SU-DHL-6 (cell line): ENCODE data around the gene TOMT.

ENCODE experiments used
- H2AFZ ChIP-seq: fragments of 200-600 bp; sonication (generic); 2 replicates; pipeline ENCODE4 v1.6.1; 2014; ENCODE audit warnings: low read depth, mild to moderate bottlenecking, moderate library complexity, mixed read lengths, antibody characterized with exemption, low read length; ENCODE audit not compliant: severe bottlenecking
- H3F3A ChIP-seq: fragments of 200-600 bp; shearing (Covaris generic); 2 replicates; pipeline ENCODE4 v1.6.0; 2016; ENCODE audit warnings: antibody characterized with exemption, mild to moderate bottlenecking; ENCODE audit not compliant: insufficient read depth
- H3K27ac ChIP-seq: fragments of 200-600 bp; sonication (generic); 2 replicates; pipeline ENCODE4 v1.5.1; 2016; ENCODE audit warnings: low read depth, mild to moderate bottlenecking, low read length, moderate library complexity, mixed read lengths
- H3K27me3 ChIP-seq: fragments of 200-600 bp; sonication (generic), shearing (Covaris generic); 2 replicates; pipeline ENCODE4 v1.6.0; 2014; ENCODE audit warnings: mild to moderate bottlenecking, low read length
- H3K36me3 ChIP-seq: fragments of 200-600 bp; sonication (generic); 2 replicates; pipeline ENCODE4 v1.6.1; 2014; ENCODE audit warnings: mild to moderate bottlenecking, low read length, mixed read lengths
- H3K4me2 ChIP-seq: fragments of 300-600, 200-600 bp; shearing (Covaris generic), sonication (generic); 2 replicates; pipeline ENCODE4 v1.6.0; 2014; ENCODE audit warnings: low read length, low read depth, mild to moderate bottlenecking; ENCODE audit not compliant: poor library complexity, severe bottlenecking
- H3K4me3 ChIP-seq: fragments of 200-600 bp; sonication (generic); 2 replicates; pipeline ENCODE4 v1.5.1; 2014; ENCODE audit warnings: antibody characterized with exemption, low read length, mild to moderate bottlenecking, mixed read lengths; ENCODE audit not compliant: insufficient read depth, poor library complexity, severe bottlenecking
- H3K79me2 ChIP-seq: fragments of 200-600 bp; sonication (generic); 2 replicates; pipeline ENCODE4 v1.6.1; 2014; ENCODE audit warnings: mild to moderate bottlenecking, low read length, moderate library complexity; ENCODE audit not compliant: insufficient read depth
- H3K9ac ChIP-seq: fragments of 200-600 bp; sonication (generic); 2 replicates; pipeline ENCODE4 v1.7.0; 2014; ENCODE audit warnings: mild to moderate bottlenecking, low read length
- H3K9me2 ChIP-seq: fragments of 200-600 bp; sonication (generic); replicated peaks from 2 replicates; pipeline ENCODE4 v1.6.1; 2014; ENCODE audit warnings: low read length; ENCODE audit not compliant: insufficient read depth
- H3K9me3 ChIP-seq: fragments of 200-600 bp; sonication (generic); 2 replicates; pipeline ENCODE4 v1.6.1; 2014; ENCODE audit warnings: low read length, mixed read lengths; ENCODE audit not compliant: insufficient read depth
- H4K20me1 ChIP-seq: fragments of 200-600 bp; sonication (generic); 2 replicates; pipeline ENCODE4 v1.6.1; 2014; ENCODE audit warnings: low read depth, mild to moderate bottlenecking, antibody characterized with exemption, low read length, moderate library complexity, mixed read lengths
- EZH2phosphoT487 ChIP-seq: fragments of 200-600 bp; sonication (generic), shearing (Covaris generic); conservative IDR thresholded peaks from 2 replicates; pipeline ENCODE4 v1.6.1; 2018; ENCODE audit warnings: mild to moderate bottlenecking, antibody characterized with exemption, low read length, moderate library complexity, mixed read lengths
- TF ChIP-seq, protein P1 (sequence below): fragments of 200-600 bp; sonication (generic); IDR thresholded peaks from one replicate; pipeline ENCODE4 v1.5.1; 2017; ENCODE audit warnings: antibody characterized with exemption, mild to moderate bottlenecking, low read length, moderate library complexity; ENCODE audit not compliant: insufficient read depth, poor library complexity, severe bottlenecking

Gene TOMT

DNA sequence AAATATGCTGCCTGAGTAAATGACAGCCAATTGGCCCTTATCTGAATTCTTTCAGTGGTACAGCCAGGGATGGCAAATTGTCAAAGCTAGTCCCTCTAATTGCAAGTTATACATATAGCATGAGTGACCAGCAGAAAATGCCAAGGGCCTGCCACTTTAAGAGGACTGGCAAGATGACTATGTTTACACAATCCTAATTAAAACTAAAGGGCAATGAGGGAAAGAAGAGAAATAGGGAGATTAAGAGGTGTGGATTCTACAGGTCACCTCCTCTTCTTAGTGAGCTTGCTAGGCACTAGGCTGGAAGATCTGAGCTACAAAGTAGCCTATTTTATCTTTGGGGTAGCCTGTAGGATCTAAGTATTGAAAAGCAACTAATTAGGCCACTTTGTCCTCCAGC lies 38.9 kb upstream of the TOMT start:
- no peaks in the 10 kb centered on the region for H3K9me2 ChIP-seq
- H4K20me1 ChIP-seq = no peaks in the 10 kb centered on the region
- no peak overlapping the region for H2AFZ ChIP-seq
- no peak overlapping the region for H3K4me2 ChIP-seq
- H3K9ac ChIP-seq = no peak overlapping the region
- no peak overlapping the region for H3K27ac ChIP-seq
- H3K9me3 ChIP-seq = no peaks in the 10 kb centered on the region
- TF ChIP-seq, protein P1, sequence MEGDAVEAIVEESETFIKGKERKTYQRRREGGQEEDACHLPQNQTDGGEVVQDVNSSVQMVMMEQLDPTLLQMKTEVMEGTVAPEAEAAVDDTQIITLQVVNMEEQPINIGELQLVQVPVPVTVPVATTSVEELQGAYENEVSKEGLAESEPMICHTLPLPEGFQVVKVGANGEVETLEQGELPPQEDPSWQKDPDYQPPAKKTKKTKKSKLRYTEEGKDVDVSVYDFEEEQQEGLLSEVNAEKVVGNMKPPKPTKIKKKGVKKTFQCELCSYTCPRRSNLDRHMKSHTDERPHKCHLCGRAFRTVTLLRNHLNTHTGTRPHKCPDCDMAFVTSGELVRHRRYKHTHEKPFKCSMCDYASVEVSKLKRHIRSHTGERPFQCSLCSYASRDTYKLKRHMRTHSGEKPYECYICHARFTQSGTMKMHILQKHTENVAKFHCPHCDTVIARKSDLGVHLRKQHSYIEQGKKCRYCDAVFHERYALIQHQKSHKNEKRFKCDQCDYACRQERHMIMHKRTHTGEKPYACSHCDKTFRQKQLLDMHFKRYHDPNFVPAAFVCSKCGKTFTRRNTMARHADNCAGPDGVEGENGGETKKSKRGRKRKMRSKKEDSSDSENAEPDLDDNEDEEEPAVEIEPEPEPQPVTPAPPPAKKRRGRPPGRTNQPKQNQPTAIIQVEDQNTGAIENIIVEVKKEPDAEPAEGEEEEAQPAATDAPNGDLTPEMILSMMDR = no peak
- TF ChIP-seq EZH2phosphoT487 = no peak
- peaks cover 79% of the 10 kb centered on the region for H3K79me2 ChIP-seq
- peaks cover 11% of the 10 kb centered on the region; the same call in 1 of the 2 replicates for H3K36me3 ChIP-seq
- peaks cover 3% of the 10 kb centered on the region; the same call in 1 of the 2 replicates for H3F3A ChIP-seq
- no peak overlapping the region for H3K4me3 ChIP-seq
- H3K27me3 ChIP-seq = no peaks in the 10 kb centered on the region

DNA sequence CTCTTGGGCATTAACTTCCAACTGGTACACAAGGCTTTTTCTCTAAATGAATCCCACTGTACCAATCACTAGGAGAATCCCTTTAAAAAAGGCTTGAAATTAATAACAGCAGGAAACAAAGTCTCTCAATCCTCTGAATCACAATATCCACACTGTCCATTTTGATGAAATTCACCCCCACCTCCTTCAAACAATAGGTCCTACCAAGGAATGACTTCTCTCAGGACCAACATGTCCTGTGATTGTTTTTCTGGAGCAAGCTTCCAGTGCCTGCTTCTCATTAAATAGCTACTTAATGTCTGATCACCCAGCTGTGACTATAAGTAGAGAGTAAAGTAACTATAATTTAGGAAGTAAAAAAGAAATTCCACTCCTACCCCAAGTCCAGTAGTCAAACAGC lies 38.5 kb upstream of the TOMT start:
- peaks cover 11% of the 10 kb centered on the region; the same call in 1 of the 2 replicates for H3K36me3 ChIP-seq
- H3K27ac ChIP-seq = no peak overlapping the region
- H3K27me3 ChIP-seq = no peaks in the 10 kb centered on the region
- no peak overlapping the region for H3K9ac ChIP-seq
- no peak overlapping the region for H3K4me2 ChIP-seq
- H4K20me1 ChIP-seq = peaks cover 3% of the 10 kb centered on the region; the same call in 1 of the 2 replicates
- H3K9me2 ChIP-seq = no peaks in the 10 kb centered on the region
- peaks cover 79% of the 10 kb centered on the region for H3K79me2 ChIP-seq
- no peak overlapping the region for H2AFZ ChIP-seq
- H3K9me3 ChIP-seq = no peaks in the 10 kb centered on the region
- TF ChIP-seq EZH2phosphoT487 = no peak
- H3K4me3 ChIP-seq = no peak overlapping the region
- peaks cover 3% of the 10 kb centered on the region; the same call in 1 of the 2 replicates for H3F3A ChIP-seq

DNA sequence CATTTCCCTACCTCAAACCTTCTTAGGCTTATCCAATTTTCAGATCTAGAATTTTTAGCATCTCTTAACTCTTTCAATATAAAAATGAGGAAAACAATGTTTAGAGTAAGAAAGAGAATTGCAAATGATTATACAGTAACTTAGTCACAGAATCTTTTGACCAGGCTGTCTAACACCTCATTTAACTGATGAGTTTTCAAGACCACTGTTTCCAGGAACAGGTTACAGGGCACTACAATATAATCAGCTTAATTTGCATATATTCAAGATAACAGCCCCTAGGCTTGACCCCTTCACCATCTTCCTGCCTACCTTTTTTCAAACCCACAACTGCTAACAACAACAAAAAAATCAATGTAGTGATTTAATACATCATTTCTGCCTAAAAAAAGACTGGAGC lies 38.0 kb upstream of the TOMT start:
- H2AFZ ChIP-seq = no peak overlapping the region
- peaks cover 11% of the 10 kb centered on the region; the same call in 1 of the 2 replicates for H3K36me3 ChIP-seq
- no peaks in the 10 kb centered on the region for H3K9me2 ChIP-seq
- no peaks in the 10 kb centered on the region for H3K9me3 ChIP-seq
- no peaks in the 10 kb centered on the region for H3K27me3 ChIP-seq
- H3K4me3 ChIP-seq = no peak overlapping the region
- TF ChIP-seq, protein P1 = no peak
- TF ChIP-seq EZH2phosphoT487 = no peak
- H3K79me2 ChIP-seq = peaks cover 83% of the 10 kb centered on the region
- H3K27ac ChIP-seq = no peak overlapping the region
- peaks cover 3% of the 10 kb centered on the region; the same call in 1 of the 2 replicates for H4K20me1 ChIP-seq
- peaks cover 3% of the 10 kb centered on the region; the same call in 1 of the 2 replicates for H3F3A ChIP-seq
- H3K9ac ChIP-seq = no peak overlapping the region
- no peak overlapping the region for H3K4me2 ChIP-seq

DNA sequence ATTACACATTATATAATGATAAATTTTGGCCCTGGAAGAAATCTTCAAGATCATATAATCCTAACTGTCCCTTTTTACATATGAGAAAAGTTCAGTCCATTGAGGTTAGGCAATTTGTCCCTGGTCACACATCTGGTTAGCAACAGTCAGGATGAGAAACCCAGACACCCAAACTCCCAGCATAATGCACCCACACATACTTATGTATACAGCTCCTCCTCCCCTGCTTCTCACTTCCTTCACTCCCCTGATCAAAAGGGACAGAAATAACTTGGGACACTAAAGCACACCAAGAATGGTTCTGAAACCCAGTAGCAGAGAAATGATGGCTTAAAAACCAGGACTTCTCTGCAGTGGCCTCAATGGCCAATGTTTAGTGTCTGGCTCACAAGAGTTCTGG lies 36.5 kb upstream of the TOMT start:
- Histone ChIP-seq H3K79me2 (peaks cover 94% of the 10 kb centered on the region), H3K9me3 (no peaks in the 10 kb centered on the region), H4K20me1 (peaks cover 3% of the 10 kb centered on the region; the same call in 1 of the 2 replicates), H3K4me3 (no peak overlapping the region), H3K27me3 (no peaks in the 10 kb centered on the region), H3K9me2 (no peaks in the 10 kb centered on the region), H3K27ac (no peak overlapping the region), H2AFZ (no peak overlapping the region), H3K9ac (no peak overlapping the region), H3K4me2 (no peak overlapping the region), H3F3A (peaks cover 3% of the 10 kb centered on the region; the same call in 1 of the 2 replicates), H3K36me3 (peaks cover 11% of the 10 kb centered on the region; the same call in 1 of the 2 replicates)
- TF ChIP-seq EZH2phosphoT487 = no peak
- TF ChIP-seq, protein P1 = no peak
